Peyer's patch (tissue), 4 donors: Measurements from ENCODE around the gene RESF1. TPM values are rescaled to one million over a fixed set of nuclear protein-coding genes. Genes with fewer than 3 reads are reported as not detected.

ENCODE experiments used
- DNase-seq, 3 donors: peaks; one replicate each; pipeline ENCODE4 v3.0.0-alpha.2; 2017 to 2019
- H3K27ac ChIP-seq, 4 donors: fragments of 200-600 bp; sonication (generic); one replicate each; pipeline ENCODE4 v1.5.1; 2016 to 2019
- H3K27me3 ChIP-seq, 2 donors: fragments of 200-600 bp; sonication (generic); one replicate each; pipeline ENCODE4 v1.5.1; 2019
- H3K36me3 ChIP-seq, 3 donors: fragments of 200-600 bp; sonication (generic); one replicate each; pipeline ENCODE4 v1.5.1; 2016 to 2019
- H3K4me1 ChIP-seq, 4 donors: fragments of 200-600 bp; sonication (generic); one replicate each; pipeline ENCODE4 v1.5.1; 2016 to 2019
- H3K4me3 ChIP-seq, 4 donors: fragments of 200-600 bp; sonication (generic); 1 replicate in 3 of 4; 2 replicates in 1 of 4; pipeline ENCODE4 v1.5.1; 2016 to 2019; ENCODE audit warnings: mild to moderate bottlenecking in 1 of 4
- H3K9me3 ChIP-seq, 4 donors: fragments of 200-600 bp; sonication (generic); one replicate each; pipeline ENCODE4 v1.5.1; 2016 to 2019; ENCODE audit warnings: mild to moderate bottlenecking in 1 of 4
- POLR2A ChIP-seq, 2 donors: fragments of 450-650 bp; IDR thresholded peaks; one replicate each; pipeline ENCODE4 v1.5.1; 2017; ENCODE audit warnings: antibody characterized with exemption in 2 of 2, mild to moderate bottlenecking in 2 of 2, moderate library complexity in 2 of 2
- total RNA-seq, 4 donors: library from RNA; depleted of rRNA; stranded (reverse); fragments of >200 nt; gene quantifications; one replicate each; pipeline ENCODE4 v1.1.0, GENCODE V29; 2016
- TF ChIP-seq, protein P1 (sequence below), 6 experiments: fragments of 450-650 bp in 4 of 6; fragments of 200-600 bp in 2 of 6; sonication (generic) in 1 of 6; IDR thresholded peaks; one replicate each; pipeline ENCODE4 v1.5.1; 2017 to 2019; ENCODE audit warnings: antibody characterized with exemption in 6 of 6, mild to moderate bottlenecking in 3 of 6, moderate library complexity in 1 of 6

RESF1 gene, protein sequence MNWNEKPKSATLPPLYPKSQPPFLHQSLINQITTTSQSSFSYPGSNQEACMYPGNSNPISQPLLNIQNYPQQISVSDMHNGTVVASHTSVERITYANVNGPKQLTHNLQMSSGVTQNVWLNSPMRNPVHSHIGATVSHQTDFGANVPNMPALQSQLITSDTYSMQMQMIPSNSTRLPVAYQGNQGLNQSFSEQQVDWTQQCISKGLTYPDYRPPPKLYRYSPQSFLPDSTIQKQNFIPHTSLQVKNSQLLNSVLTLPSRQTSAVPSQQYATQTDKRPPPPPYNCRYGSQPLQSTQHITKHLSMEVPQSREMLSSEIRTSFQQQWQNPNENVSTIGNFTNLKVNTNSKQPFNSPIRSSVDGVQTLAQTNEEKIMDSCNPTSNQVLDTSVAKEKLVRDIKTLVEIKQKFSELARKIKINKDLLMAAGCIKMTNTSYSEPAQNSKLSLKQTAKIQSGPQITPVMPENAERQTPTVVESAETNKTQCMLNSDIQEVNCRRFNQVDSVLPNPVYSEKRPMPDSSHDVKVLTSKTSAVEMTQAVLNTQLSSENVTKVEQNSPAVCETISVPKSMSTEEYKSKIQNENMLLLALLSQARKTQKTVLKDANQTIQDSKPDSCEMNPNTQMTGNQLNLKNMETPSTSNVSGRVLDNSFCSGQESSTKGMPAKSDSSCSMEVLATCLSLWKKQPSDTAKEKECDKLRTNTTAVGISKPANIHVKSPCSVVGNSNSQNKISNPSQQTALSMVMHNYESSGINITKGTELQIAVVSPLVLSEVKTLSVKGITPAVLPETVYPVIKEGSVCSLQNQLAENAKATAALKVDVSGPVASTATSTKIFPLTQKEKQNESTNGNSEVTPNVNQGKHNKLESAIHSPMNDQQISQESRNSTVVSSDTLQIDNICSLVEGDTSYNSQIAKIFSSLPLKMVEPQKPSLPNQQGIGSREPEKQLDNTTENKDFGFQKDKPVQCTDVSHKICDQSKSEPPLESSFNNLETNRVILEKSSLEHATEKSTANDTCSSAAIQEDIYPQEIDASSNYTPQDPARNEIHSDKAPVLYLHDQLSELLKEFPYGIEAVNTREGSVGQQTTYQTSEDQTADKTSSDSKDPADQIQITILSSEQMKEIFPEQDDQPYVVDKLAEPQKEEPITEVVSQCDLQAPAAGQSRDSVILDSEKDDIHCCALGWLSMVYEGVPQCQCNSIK (N-terminal part only)
- total RNA-seq: 100 to 1,000 TPM in 3 of 4 donors, 10 to 100 TPM in 1; 91.8 to 287 (median 137) TPM

DNA sequence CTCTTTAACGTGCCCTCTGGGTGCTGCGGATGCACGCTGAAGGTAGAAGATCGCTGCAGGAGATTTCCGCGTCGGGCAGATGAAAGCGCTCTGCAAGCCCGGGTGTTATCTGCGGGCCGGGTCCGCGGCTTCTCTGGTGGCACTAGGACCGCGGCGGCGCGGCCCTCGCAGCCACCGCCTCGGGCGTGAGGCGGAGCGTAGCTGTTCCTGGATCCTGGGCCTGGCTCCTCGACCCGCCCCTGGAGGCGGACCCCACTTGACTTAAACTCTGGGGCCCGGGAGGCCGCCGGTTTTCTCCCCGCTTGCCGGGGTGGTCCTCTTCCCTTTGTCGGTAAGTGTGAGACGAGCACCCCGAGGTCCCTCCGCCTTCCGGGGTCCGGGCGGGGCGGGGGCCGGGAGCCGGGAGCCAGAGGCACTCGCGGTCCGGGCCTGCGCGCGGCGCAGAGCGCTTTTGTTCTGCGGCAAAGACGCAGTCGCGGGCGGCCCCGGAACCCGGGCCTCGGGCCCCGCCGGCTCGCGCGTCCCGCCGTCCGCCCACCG is at the start of gene RESF1:
RESF1 (plus strand) TSS at position 255 of the 540 bp plus-strand sequence. CDS start 21,541 bp downstream, outside the sequence.
- peak within 1 kb of the TSS; percentile 91 to 98 (median 94) for H3K27ac ChIP-seq
- DNase-seq: peak; percentile 92 to 97 (median 94)
- H3K36me3 ChIP-seq: peaks cover 0 to 17% (median 0%) of the 10 kb centered on the region in 3 donors
- no peaks in the 10 kb centered on the region for H3K9me3 ChIP-seq
- H3K4me1 ChIP-seq: peaks cover 0 to 28% (median 3%) of the 10 kb centered on the region in 4 donors
- TF ChIP-seq, protein P1, sequence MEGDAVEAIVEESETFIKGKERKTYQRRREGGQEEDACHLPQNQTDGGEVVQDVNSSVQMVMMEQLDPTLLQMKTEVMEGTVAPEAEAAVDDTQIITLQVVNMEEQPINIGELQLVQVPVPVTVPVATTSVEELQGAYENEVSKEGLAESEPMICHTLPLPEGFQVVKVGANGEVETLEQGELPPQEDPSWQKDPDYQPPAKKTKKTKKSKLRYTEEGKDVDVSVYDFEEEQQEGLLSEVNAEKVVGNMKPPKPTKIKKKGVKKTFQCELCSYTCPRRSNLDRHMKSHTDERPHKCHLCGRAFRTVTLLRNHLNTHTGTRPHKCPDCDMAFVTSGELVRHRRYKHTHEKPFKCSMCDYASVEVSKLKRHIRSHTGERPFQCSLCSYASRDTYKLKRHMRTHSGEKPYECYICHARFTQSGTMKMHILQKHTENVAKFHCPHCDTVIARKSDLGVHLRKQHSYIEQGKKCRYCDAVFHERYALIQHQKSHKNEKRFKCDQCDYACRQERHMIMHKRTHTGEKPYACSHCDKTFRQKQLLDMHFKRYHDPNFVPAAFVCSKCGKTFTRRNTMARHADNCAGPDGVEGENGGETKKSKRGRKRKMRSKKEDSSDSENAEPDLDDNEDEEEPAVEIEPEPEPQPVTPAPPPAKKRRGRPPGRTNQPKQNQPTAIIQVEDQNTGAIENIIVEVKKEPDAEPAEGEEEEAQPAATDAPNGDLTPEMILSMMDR (IDR thresholded peaks at IDR 0.05): peak in 1 of 6 experiments; percentile 12
- peak; percentile 79 to 85 for TF ChIP-seq POLR2A (IDR thresholded peaks at IDR 0.05)
- peak within 1 kb of the TSS; percentile 68 to 90 (median 77) for H3K4me3 ChIP-seq
- H3K27me3 ChIP-seq: no peaks in the 10 kb centered on the region

GRCh38 chr12:31914927-31915326 is 44.3 kb upstream of the RESF1 start:
- TF ChIP-seq, protein P1 (IDR thresholded peaks at IDR 0.05): no peak
- no peak for TF ChIP-seq POLR2A (IDR thresholded peaks at IDR 0.05)
- Histone ChIP-seq H3K27me3 (no peaks in the 10 kb centered on the region), H3K4me3 (no peak overlapping the region), H3K4me1 (no peaks in the 10 kb centered on the region), H3K27ac (no peak overlapping the region), H3K36me3 (no peaks in the 10 kb centered on the region), H3K9me3 (peaks cover 0 to 9% (median 3%) of the 10 kb centered on the region in 4 donors)
- DNase-seq: no peak

GRCh38 chr12:31915446-31915845 is 43.8 kb upstream of the RESF1 start:
- no peaks in the 10 kb centered on the region for H3K27me3 ChIP-seq
- TF ChIP-seq POLR2A (IDR thresholded peaks at IDR 0.05): no peak
- TF ChIP-seq, protein P1 (IDR thresholded peaks at IDR 0.05): no peak
- no peaks in the 10 kb centered on the region for H3K36me3 ChIP-seq
- peaks cover 0 to 9% (median 3%) of the 10 kb centered on the region in 4 donors for H3K9me3 ChIP-seq
- no peaks in the 10 kb centered on the region for H3K4me1 ChIP-seq
- no peak for DNase-seq
- H3K4me3 ChIP-seq: no peak overlapping the region
- H3K27ac ChIP-seq: no peak overlapping the region

GRCh38 chr12:31922341-31923062 is 36.7 kb upstream of the RESF1 start:
- Histone ChIP-seq H3K4me1 (no peaks in the 10 kb centered on the region), H3K36me3 (no peaks in the 10 kb centered on the region), H3K27ac (no peak overlapping the region), H3K27me3 (no peaks in the 10 kb centered on the region), H3K4me3 (no peak overlapping the region), H3K9me3 (peaks cover 0 to 21% (median 7%) of the 10 kb centered on the region in 4 donors)
- TF ChIP-seq, protein P1 (IDR thresholded peaks at IDR 0.05): no peak
- no peak for TF ChIP-seq POLR2A (IDR thresholded peaks at IDR 0.05)
- DNase-seq: no peak
